GM10847 (cell line): ENCODE results near the gene IVD.

Experiments used
- POLR2A ChIP-seq: IDR thresholded peaks from 2 replicates; pipeline ENCODE4 v1.6.1; 2011; ENCODE audit not compliant: insufficient read length; ENCODE audit errors: extremely low read depth

The IVD gene

DNA sequence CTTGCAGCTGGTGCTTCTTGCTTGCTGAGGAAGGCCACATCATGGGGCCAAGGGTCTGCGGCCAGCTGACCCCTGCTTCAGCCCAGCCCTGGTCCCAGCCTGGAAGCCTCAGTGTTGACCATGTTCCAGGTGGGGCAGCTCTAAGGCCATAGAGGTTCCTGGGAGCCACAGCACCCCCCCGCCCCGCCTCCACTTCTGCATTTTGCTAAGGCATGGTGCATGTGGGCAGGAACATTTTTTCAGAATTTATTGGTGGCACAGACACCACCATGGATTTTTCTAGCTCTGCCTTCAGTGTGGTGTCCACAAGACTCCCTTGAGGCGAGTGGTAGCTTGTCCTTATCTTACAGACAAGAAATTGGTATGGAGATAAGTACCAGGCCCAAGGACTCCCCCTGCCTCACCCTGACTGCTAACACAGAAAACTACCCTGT, 63.3 kb downstream of the IVD start:
- TF ChIP-seq POLR2A = no peak

- TF ChIP-seq POLR2A = no peak
Observed at GRCh38 chr15:40469776-40470390, 64.3 kb downstream of the IVD start.

DNA sequence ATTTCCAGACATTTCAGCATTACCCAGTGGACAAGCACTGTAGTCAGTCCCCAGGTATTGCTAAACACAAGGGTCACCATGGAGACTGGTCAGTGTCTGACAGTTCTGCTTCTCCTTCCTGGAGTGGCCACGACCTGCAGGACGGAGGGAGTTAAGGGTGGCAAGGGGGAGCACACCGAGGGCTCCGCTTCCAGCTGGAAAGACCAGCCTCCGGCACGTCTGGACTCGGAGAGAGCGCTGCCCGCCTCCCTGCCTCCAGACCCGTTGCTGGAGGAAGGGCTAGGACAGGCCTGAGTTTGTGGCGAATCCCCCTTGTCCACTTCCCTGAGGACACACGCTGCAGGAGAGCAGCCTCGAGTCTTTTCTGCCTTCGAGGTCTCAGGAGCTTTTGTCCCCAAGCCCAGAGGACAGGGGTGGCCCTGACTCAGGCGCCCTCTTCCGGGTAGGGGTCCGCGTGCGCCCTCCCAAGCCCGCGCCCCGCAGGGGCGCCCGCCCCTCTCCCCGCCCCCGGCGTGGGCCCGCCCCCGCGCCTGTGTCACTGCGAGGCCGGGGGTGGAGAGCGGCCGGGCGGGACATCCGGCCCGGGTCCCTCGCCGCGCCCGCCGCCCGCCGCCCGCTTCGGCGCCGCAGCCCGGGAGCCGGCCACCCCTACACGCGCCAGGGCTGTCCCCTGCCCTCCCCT, 65.0 kb downstream of the IVD start, which contains the start of gene CHST14:
Gene CHST14, plus strand, starts transcription at position 562 of the 682 bp plus-strand sequence. CDS start 230 bp downstream, outside the sequence.
- peak; percentile 48 for TF ChIP-seq POLR2A
